A549 (cell line): ENCODE data around the gene GYS2. TPM values are rescaled to one million over a fixed set of nuclear protein-coding genes. Genes with fewer than 3 reads are reported as not detected.

Source experiments
- ATAC-seq, 2 experiments: fragments of 200-7000 bp in 1 of 2; fragments of >200 bp in 1 of 2; cut with Nextera tagmentation in 1 of 2; cut with Tn5 transposase in 1 of 2; 3 replicates each; pipeline versions ENCODE4 v1.8.0 to v1.9.1; 2018 to 2020; ENCODE audit warnings: mild to moderate bottlenecking in 1 of 2, moderate library complexity in 1 of 2
- CTCF ChIA-PET: fragments of 300-600 bp; sonication (Branson Sonifier 250); formaldehyde crosslinking; extraction: SDS; loops from one replicate; lab custom pipeline; 2021; ENCODE audit warnings: antibody characterized with exemption, inconsistent platforms; lab: Yijun Ruan, JAX
- POLR2A ChIA-PET: fragments of 350-600 bp; formaldehyde crosslinking; extraction: SDS; loops from one replicate; lab custom pipeline; 2021; ENCODE audit warnings: antibody characterized with exemption, inconsistent platforms; lab: Yijun Ruan, JAX
- DNase-seq, 2 experiments: peaks; one replicate each; pipeline versions ENCODE4 v3.0.0 to v3.0.0-alpha.2; 2011 to 2016; ENCODE audit warnings: low read depth in 1 of 2, low spot score in 1 of 2
- FAIRE-seq: peaks from 2 replicates; lab custom pipeline; 2011; peaks lifted over from hg19 to GRCh38; lab: Jason Lieb, UNC
- H3K27ac ChIP-seq, 2 experiments: fragments of >200 bp; sonication (Bioruptor Twin); formaldehyde crosslinking; 3 replicates each; pipeline ENCODE4 v1.5.1; 2016 to 2017
- H3K4me1 ChIP-seq: fragments of >200 bp; sonication (Bioruptor Twin); formaldehyde crosslinking; 3 replicates; pipeline ENCODE4 v1.6.1; 2016
- H3K4me2 ChIP-seq: fragments of >200 bp; sonication (Bioruptor Twin); formaldehyde crosslinking; 3 replicates; pipeline ENCODE4 v1.6.1; 2016
- H3K4me3 ChIP-seq: fragments of >200 bp; sonication (Bioruptor Twin); formaldehyde crosslinking; 3 replicates; pipeline ENCODE4 v1.5.1; 2016
- H3K9me3 ChIP-seq: fragments of >200 bp; sonication (Bioruptor Twin); formaldehyde crosslinking; 3 replicates; pipeline ENCODE4 v1.6.1; 2016
- BHLHE40 ChIP-seq: IDR thresholded peaks from 2 replicates; pipeline ENCODE4 v1.6.1; 2012; ENCODE audit warnings: low read depth, low read length, inconsistent platforms
- CBX2 ChIP-seq: fragments of 200-600 bp; sonication (generic); IDR thresholded peaks from 2 replicates; pipeline ENCODE4 v1.6.1; 2016; ENCODE audit warnings: low read depth, mild to moderate bottlenecking, borderline replicate concordance
- CBX8 ChIP-seq: fragments of 200-600 bp; sonication (generic); IDR thresholded peaks from 2 replicates; pipeline ENCODE4 v1.6.1; 2016
- CHD2 ChIP-seq: fragments of 150-350 bp; IDR thresholded peaks from 2 replicates; pipeline ENCODE4 v1.6.1; 2014; ENCODE audit warnings: low read length; ENCODE audit not compliant: partially characterized antibody
- EP300 ChIP-seq, 2 experiments: fragments of >200 bp; sonication (Bioruptor Twin); formaldehyde crosslinking; IDR thresholded peaks; 2 replicates in 1 of 2; 3 replicates in 1 of 2; pipeline ENCODE4 v1.6.1; 2016 to 2017
- FOSB ChIP-seq: fragments of 250-450 bp; sonication (Bioruptor Pico); IDR thresholded peaks from 2 replicates; pipeline ENCODE4 v1.5.0; 2020; ENCODE audit warnings: mild to moderate bottlenecking, moderate library complexity
- HDAC2 ChIP-seq: fragments of 200-600 bp; sonication (generic); IDR thresholded peaks from 2 replicates; pipeline ENCODE4 v1.6.1; 2016
- HOXB13 ChIP-seq: fragments of 250-450 bp; sonication (Bioruptor Pico); IDR thresholded peaks from 2 replicates; pipeline ENCODE4 v1.5.0; 2020; ENCODE audit warnings: low read depth, mild to moderate bottlenecking, moderate library complexity
- JUN ChIP-seq, 2 experiments: fragments of >200 bp; sonication (Bioruptor Twin); formaldehyde crosslinking; IDR thresholded peaks; 2 replicates in 1 of 2; 3 replicates in 1 of 2; pipeline ENCODE4 v1.6.1; 2016 to 2017
- KDM5A ChIP-seq: fragments of 200-600 bp; sonication (generic); IDR thresholded peaks from 2 replicates; pipeline ENCODE4 v1.6.1; 2016; ENCODE audit warnings: antibody characterized with exemption, mild to moderate bottlenecking
- MAFK ChIP-seq: fragments of 450-650 bp; IDR thresholded peaks from 2 replicates; pipeline ENCODE4 v1.6.1; 2014; ENCODE audit not compliant: partially characterized antibody
- MAZ ChIP-seq: fragments of 150-350 bp; IDR thresholded peaks from 2 replicates; pipeline ENCODE4 v1.6.1; 2014; ENCODE audit warnings: antibody characterized with exemption, low read depth, low read length, borderline replicate concordance
- NFE2L2 ChIP-seq: fragments of 150-350 bp; conservative IDR thresholded peaks from 2 replicates; pipeline ENCODE4 v1.6.1; 2014; ENCODE audit warnings: low read length
- NPAS2 ChIP-seq: fragments of 250-450 bp; sonication (Bioruptor Pico); IDR thresholded peaks from 2 replicates; pipeline ENCODE4 v1.8.0; 2022; ENCODE audit warnings: mild to moderate bottlenecking, moderate library complexity, borderline replicate concordance
- NR3C1 ChIP-seq: fragments of >200 bp; sonication (Bioruptor Twin); formaldehyde crosslinking; IDR thresholded peaks from 3 replicates; pipeline ENCODE4 v1.6.1; 2017
- PBX3 ChIP-seq: IDR thresholded peaks from 2 replicates; pipeline ENCODE4 v1.6.1; 2012
- POLR2A ChIP-seq: IDR thresholded peaks from 2 replicates; pipeline ENCODE4 v1.6.1; 2012; ENCODE audit warnings: mild to moderate bottlenecking, low read length
- POLR2AphosphoS2 ChIP-seq: conservative IDR thresholded peaks from 2 replicates; pipeline ENCODE4 v1.6.1; 2012; ENCODE audit warnings: low read length, improper control_type of control experiment, inconsistent platforms
- RAD21 ChIP-seq, 2 experiments: fragments of >200 bp in 1 of 2; sonication (Bioruptor Twin) in 1 of 2; formaldehyde crosslinking in 1 of 2; IDR thresholded peaks in 1 of 2; conservative IDR thresholded peaks in 1 of 2; 2 replicates in 1 of 2; 3 replicates in 1 of 2; pipeline ENCODE4 v1.6.1; 2012 to 2018; ENCODE audit warnings: inconsistent platforms in 1 of 2
- RARB ChIP-seq: fragments of 250-450 bp; sonication (Bioruptor Pico); IDR thresholded peaks from 2 replicates; pipeline ENCODE4 v1.8.0; 2021; ENCODE audit warnings: mild to moderate bottlenecking, moderate library complexity
- REST ChIP-seq: fragments of 200-600 bp; sonication (generic); IDR thresholded peaks from 2 replicates; pipeline ENCODE4 v1.6.1; 2016; ENCODE audit warnings: antibody characterized with exemption, mild to moderate bottlenecking, moderate library complexity
- RFX5 ChIP-seq: fragments of 450-650 bp; IDR thresholded peaks from 2 replicates; pipeline ENCODE4 v1.7.1; 2014; ENCODE audit warnings: antibody characterized with exemption, mild to moderate bottlenecking, moderate library complexity
- RNF2 ChIP-seq: fragments of 200-600 bp; sonication (generic); IDR thresholded peaks from 2 replicates; pipeline ENCODE4 v1.6.1; 2016; ENCODE audit warnings: low read depth, mild to moderate bottlenecking, antibody characterized with exemption, moderate library complexity, borderline replicate concordance
- SREBF2 ChIP-seq: fragments of 450-650 bp; IDR thresholded peaks from 2 replicates; pipeline ENCODE4 v1.6.1; 2014; ENCODE audit warnings: mild to moderate bottlenecking, moderate library complexity
- TP53 ChIP-seq: fragments of 250-450 bp; sonication (Bioruptor Pico); IDR thresholded peaks from 2 replicates; pipeline ENCODE4 v1.5.0; 2021; ENCODE audit warnings: mild to moderate bottlenecking, moderate library complexity
- ZNF302 ChIP-seq: fragments of 250-450 bp; sonication (Bioruptor Pico); IDR thresholded peaks from 2 replicates; pipeline ENCODE4 v1.9.0; 2021; ENCODE audit warnings: inconsistent platforms, mild to moderate bottlenecking, moderate library complexity
- WGBS: methylation state at CpG from one replicate; pipeline ENCODE4 v1.1.6; 2017; ENCODE audit errors: missing lambda C conversion rate; 5-methylcytosine and 5-hydroxymethylcytosine counted together
- polyA plus RNA-seq, 4 experiments: library from polyadenylated mRNA; depleted of rRNA in 3 of 4; stranded (reverse); fragments of >200 nt; fragmentation: RNase III in 1 of 4; extraction: RNeasy Plus Mini Kit Qiagen cat#74134 plus additional on column Dnase treatment in 1 of 4; gene quantifications; 2 replicates in 3 of 4; 3 replicates in 1 of 4; pipeline ENCODE4 v1.2.3, GENCODE V29; 2011 to 2017

The GYS2 gene
- polyA plus RNA-seq, 2 of the 4 experiments (the other 2 are of a cell fraction) = 0.19 TPM; not detected in 1

GRCh38 chr12:21527451-21528180, 77.0 kb downstream of the GYS2 start (continued):
- TF ChIP-seq NPAS2 (CRISPR knock-in tag) (no peak), NFE2L2 (no peak), BHLHE40 (no peak), REST (no peak), NR3C1 (no peak), ZNF302 (no peak), RNF2 (0 out of 2 replicates have a peak, but pooled peaks have one; percentile 55), JUN (IDR thresholded peaks at IDR 0.05) (peak in 1 of 2 experiments; percentile 35; a peak in 1 of 5 replicates), HDAC2 (peak; percentile 61; the same call in 1 of the 2 replicates), CHD2 (no peak), POLR2AphosphoS2 (no peak), RFX5 (no peak), CBX8 (no peak), PBX3 (no peak), KDM5A (no peak), RAD21 (conservative IDR thresholded peaks at IDR 0.05 in 1 of 2, IDR thresholded peaks at IDR 0.05 in 1 of 2) (peak in 1 of 2 experiments; percentile 22; a peak in 2 of 5 replicates), CBX2 (no peak), EP300 (IDR thresholded peaks at IDR 0.05) (no peak), POLR2A (peak; percentile 56), TP53 (no peak), FOSB (CRISPR knock-in tag) (no peak), MAFK (no peak), RARB (no peak), HOXB13 (CRISPR knock-in tag) (no peak)
- TF ChIP-seq, all 56 proteins: peak for 7

- POLR2A ChIA-PET = interaction anchor here (1.0 to 2.9 kb wide), 2 partner anchors 26 to 89 kb away, joined by 5 to 18 read pairs; partner anchors contain the start of genes GOLT1B, PYROXD1 and RECQL
- H3K27ac ChIP-seq = peak overlapping the region; percentile 74 to 93
- FAIRE-seq (peak; percentile 59), DNase-seq (no peak), ATAC-seq (peak; percentile 38 to 49; a peak in 5 of 6 replicates)
- H3K4me2 ChIP-seq = peak overlapping the region; percentile 67
- peak overlapping the region; percentile 59 for H3K4me3 ChIP-seq
- WGBS = 30% methylated on average over 12 of the region's 12 CpGs
- CTCF ChIA-PET = interaction anchor here (1.0 to 1.4 kb wide), 3 partner anchors 30 to 137 kb away, joined by 3 to 5 read pairs (median 4); no protein-coding TSS in a partner anchor
- TF ChIP-seq MAZ = no peak
- TF ChIP-seq ZNF302 = no peak
- no peak for TF ChIP-seq SREBF2
- TF ChIP-seq POLR2A = no peak
- 0 out of 3 replicates have a peak, but pooled peaks cover 2% of the 10 kb centered on the region for H3K9me3 ChIP-seq
- H3K4me1 ChIP-seq = peaks cover 28% of the 10 kb centered on the region
These were observed 77.8 kb downstream of the GYS2 start for GRCh38 chr12:21526721-21527345.
